ENCODE measurements around the gene SYPL2.

GRCh38 chr1:109438798-109439297 is 27.5 kb upstream of the SYPL2 start:
- no peak for TF ChIP-seq CTCF (IDR thresholded peaks at IDR 0.05; ENCODE audit: low read depth, low read length, missing input control)
- TF ChIP-seq TAF1 (conservative IDR thresholded peaks at IDR 0.05): no peak
- TF ChIP-seq GABPA (IDR thresholded peaks at IDR 0.05 in 1 of 2, conservative IDR thresholded peaks at IDR 0.05 in 1 of 2): no peak
- no peak for TF ChIP-seq JUND (IDR thresholded peaks at IDR 0.05)
- no peak for TF ChIP-seq RAD21 (IDR thresholded peaks at IDR 0.05)
- TF ChIP-seq, protein P1, sequence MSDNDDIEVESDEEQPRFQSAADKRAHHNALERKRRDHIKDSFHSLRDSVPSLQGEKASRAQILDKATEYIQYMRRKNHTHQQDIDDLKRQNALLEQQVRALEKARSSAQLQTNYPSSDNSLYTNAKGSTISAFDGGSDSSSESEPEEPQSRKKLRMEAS (IDR thresholded peaks at IDR 0.05): no peak
- TF ChIP-seq HNF4A (conservative IDR thresholded peaks at IDR 0.05): no peak
